ENCODE measurements around the gene CXorf58.
"Not testable (repeated sequence)": the region's sequence is repeated elsewhere in the genome, so short reads cannot be mapped to it uniquely, and the experiment has no call there.

CXorf58 gene

DNA sequence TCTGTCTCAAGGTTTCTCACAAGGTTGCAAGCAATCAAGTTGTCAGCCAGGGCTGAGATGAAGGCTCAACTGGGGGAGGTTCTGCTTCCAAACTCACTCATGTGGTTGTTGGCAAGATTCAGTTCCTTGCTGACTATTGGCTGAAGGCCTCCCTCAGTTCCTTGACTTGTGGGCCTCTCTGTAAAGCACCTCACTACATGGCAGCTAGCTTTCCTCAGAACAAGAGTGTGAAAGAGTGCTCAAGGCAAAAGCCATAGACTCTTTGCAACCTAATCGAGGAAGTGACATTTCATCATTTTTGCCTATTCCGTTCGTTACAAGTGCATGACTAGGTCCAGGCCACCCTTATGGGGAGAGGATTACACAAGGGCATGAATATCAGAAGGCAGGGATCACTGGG lies 52.0 kb downstream of the CXorf58 start:
- DNase-seq, result no peak

DNA sequence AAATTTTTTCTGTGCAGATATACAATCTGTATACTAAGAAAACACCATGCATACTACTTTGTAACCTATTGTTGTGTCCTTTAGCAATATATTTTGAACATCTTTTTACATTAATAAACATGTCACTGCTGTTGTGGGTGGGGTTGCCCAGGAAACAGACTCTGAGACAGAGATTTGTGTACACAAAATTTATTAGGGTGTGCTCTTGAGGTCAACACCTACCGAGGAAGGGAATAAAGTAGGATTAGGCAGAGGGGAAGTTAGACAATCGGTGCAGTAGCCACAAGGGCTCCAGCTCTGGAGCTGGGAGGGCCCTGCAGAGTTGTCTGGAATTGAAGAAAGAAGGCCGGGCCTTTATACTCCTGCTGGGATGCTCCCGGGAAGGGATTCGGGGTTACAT lies 56.4 kb downstream of the CXorf58 start:
- no peak for DNase-seq

DNA sequence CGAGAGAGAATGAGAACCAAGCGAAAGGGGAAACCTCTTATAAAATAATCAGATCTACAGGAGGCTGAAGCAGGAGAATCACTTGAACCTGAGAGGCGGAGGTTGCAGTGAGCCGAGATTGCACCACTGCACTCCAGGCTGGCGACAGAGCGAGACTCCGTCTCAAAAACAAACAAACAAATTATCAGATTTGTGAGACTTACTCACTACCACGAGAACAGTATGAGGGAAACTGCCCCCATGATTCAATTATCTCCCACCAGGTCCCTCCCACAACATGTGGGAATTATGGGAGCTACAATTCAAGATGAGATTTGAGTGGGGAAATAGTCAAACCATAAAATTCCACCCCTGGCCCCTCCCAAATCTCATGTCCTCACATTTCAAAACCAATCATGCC lies 57.8 kb downstream of the CXorf58 start:
- DNase-seq, result not testable (repeated sequence)

DNA sequence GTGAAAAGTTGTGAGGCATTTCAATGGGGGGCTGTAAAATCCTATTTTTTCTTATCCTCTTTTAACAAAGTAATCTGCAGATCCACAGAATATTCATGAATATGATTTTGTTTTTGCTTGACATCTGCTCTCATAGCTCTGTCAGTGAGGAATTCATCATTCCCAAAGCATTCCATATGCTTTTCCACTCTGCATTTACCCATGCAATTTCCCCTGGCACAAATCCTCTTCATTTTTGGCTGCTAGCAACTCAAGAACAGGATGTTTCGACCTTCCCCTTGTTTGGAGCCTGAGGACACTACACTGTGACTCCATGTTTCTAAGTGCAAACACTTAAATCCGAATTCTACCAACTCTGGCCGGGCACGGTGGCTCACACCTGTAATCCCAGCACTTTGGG lies 70.7 kb downstream of the CXorf58 start:
- no peak for DNase-seq

GRCh38 chrX:23980011-23980441 lies 72.2 kb downstream of the CXorf58 start:
- no peak for DNase-seq

DNA sequence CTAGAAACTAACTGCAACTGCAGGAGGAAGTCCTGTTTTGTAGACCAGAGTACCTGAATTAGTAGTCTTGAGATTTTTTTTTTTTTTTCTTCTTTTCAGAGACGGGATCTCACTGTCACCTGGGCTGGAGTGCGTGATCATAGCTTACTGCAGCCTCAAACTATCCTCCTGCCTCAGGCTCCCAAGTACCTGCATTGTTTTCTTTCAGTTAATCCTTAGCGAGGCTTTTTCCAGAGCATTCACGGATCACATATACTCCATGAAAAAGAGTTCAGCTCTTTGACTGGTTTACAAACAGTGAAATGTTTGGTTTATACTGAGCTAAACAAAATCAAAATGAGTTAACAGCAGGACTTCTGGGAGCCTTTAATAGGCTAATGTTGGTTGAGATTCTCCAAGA lies 73.4 kb downstream of the CXorf58 start:
- no peak for DNase-seq

DNA sequence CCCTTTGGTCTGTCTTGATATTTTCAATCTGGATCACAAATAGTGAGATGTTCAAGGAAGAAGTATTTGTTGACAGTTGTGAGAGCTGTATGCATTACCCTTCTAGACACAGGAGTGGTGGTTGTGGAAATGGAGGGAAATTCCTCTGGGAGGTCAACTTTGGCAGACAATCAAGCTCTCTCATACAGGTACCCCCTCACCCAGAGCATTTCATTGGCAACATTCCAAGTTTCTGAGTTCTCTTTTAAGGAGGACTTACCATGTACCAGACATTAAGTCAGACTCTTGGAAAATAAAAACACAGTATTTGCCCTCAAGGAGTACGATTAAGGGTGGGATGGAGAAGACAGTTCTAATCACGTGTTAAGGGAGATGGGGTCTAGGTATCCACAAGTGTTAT lies 73.9 kb downstream of the CXorf58 start:
- peak; percentile 33 for DNase-seq

DNA sequence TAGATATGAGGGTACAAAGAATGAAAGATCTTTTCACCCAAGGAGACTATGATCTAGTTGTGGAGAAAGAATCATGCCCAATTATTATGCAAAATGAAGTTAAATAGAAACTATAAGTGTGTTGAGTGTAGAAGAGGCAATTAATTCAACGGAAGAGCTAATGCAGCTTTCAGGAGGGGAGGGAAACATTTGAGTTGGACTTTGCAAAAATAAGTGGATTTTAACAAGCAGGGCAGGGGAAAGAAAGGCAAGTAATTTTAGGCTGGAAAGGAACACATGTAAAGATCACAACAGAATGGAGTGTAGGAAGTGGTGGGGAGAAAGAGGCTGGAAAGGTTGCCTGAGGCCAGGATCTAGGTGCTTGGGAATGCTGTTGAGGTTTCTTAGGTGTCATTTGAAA lies 75.1 kb downstream of the CXorf58 start:
- no peak for DNase-seq

Measured in NCI-H2171 treated with DMSO at 0.1 percent for 48 hours (cell line).